Epithelial cell of esophagus (primary cell): Measurements from ENCODE around the gene ENDOU.

Experiments used
- DNase-seq: peaks from one replicate; pipeline ENCODE4 v3.0.0; 2010; ENCODE audit warnings: low read depth
- H3K4me3 ChIP-seq: 2 replicates; pipeline ENCODE4 v1.5.1; 2011; ENCODE audit warnings: mild to moderate bottlenecking, low read length, control low read depth
- TF ChIP-seq, protein P1 (sequence below): IDR thresholded peaks from 2 replicates; pipeline ENCODE4 v1.5.1; 2011; ENCODE audit warnings: low read depth, mild to moderate bottlenecking, low read length, control low read depth, inconsistent platforms; ENCODE audit not compliant: insufficient read depth; ENCODE audit errors: missing control alignments

ENDOU gene

DNA sequence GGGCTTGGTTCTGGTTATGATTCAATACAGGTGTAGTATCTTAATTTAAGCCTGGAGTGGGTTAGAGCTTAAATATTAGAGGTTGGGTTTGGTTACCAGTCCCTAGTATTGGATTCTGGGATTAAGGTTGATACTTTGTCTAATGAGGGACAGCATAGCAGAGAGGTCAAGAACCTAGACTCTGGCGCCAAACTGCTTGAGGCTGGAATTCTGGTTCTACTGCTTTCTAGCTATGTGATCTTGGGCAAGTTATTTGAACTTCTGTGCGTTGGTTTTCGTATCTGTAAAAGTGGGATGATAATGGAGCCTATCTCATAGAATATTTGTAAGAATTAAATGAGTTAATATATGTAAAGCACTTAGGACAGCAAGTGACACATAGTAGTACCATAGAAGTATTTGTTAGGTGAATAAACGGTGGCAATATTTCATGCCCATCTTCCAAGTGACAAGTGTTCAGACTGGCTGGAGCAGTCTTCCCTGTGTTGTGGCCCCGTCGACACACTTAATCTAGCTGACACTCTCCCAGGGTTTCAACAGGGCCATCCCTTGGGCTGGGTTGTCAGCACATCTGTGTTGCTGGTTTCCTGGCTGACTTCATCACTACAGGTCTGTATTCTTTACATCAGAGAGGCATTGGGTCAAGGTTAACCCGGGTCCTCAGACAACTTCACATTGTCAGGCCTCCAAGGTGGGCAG is 3.0 kb downstream of the ENDOU start:
- DNase-seq, result no peak
- TF ChIP-seq, protein P1, sequence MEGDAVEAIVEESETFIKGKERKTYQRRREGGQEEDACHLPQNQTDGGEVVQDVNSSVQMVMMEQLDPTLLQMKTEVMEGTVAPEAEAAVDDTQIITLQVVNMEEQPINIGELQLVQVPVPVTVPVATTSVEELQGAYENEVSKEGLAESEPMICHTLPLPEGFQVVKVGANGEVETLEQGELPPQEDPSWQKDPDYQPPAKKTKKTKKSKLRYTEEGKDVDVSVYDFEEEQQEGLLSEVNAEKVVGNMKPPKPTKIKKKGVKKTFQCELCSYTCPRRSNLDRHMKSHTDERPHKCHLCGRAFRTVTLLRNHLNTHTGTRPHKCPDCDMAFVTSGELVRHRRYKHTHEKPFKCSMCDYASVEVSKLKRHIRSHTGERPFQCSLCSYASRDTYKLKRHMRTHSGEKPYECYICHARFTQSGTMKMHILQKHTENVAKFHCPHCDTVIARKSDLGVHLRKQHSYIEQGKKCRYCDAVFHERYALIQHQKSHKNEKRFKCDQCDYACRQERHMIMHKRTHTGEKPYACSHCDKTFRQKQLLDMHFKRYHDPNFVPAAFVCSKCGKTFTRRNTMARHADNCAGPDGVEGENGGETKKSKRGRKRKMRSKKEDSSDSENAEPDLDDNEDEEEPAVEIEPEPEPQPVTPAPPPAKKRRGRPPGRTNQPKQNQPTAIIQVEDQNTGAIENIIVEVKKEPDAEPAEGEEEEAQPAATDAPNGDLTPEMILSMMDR, result no peak
- H3K4me3 ChIP-seq, result no peak overlapping the region

DNA sequence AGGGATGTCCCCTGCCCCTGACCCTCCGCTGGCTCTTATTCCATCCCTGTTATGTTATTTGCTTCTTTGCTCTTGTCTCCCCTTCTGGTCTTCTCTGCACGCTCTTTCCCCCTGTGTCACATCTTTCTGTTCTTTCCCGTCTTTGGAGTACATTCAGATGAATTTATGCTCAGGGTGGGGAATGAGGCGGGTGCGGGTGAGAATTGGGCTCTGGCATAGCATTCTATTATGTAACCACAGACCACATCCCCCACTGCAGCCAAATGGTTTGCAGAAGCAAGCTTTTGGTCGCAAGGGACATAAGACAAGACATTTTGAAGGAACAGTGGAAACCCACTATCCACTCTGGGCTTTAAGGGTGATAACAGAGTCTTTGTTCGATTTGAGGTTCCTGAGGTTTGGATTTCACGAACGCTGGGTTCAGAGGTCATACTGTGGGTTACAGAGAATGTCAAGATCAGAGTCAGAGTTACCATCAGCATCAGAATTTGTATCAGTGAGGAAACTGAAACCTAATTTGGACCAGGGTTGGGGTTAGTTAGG is 3.8 kb downstream of the ENDOU start:
- no peak for DNase-seq
- H3K4me3 ChIP-seq, result no peak overlapping the region
- TF ChIP-seq, protein P1, result no peak

DNA sequence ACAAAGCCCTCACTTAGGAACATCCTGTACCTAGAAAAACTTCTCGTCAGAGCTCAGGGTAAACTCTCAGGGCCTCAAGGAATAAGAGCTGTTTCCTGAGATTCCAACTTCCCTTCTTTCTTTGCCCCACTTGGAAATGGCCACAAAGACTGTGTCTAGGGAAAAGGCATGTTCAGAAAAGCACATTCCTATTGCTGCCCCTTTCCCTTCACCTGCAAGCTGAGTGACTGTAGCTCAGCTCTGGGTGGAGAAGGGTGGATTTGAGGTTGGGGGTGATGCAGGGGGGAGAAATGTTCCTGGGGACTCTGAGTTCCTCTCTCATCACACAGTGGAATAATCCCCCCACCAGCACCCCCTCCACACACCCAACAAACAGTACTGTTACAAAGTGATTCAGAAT is 6.8 kb downstream of the ENDOU start:
- no peak overlapping the region for H3K4me3 ChIP-seq
- TF ChIP-seq, protein P1, result no peak
- no peak for DNase-seq

DNA sequence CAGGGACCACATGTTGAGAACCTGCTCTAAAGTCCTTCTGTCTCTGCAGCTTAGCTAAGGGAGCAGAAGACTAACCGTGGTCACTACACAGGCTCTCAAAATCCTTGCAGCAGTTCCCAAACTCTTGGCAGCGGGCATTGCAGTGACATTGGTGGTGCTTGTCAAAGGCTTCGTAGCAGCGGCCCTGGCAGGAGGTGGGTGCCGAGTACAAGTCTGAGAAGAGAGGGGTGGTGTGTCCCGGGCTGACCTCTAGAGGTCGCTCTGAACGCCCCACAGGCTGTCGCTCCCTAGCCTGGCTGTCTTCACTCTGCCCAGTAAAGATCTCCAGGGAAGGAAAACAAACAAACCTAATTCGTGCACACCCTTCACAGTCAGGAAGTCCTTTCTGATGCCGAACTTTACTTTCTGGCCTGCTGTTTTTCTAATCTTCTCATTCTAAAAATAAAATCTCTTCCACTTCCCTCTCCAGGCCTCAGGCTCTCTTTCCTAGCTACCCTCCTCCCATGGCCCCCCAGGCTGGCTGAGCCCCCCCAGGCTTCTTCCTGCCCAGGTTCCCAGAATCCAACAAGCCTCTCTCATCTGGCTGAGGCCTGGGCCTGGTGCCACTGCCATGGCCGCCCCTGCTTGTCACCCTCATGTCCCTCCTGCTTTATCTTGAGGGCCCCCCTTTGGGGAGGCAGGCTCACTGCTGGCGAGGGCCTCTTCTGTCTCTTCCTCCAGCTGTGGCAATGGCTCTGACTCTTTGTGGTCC is 7.7 kb downstream of the ENDOU start:
- peak; percentile 65 for DNase-seq
- TF ChIP-seq, protein P1, result peak; percentile 68
- no peak overlapping the region for H3K4me3 ChIP-seq

DNA sequence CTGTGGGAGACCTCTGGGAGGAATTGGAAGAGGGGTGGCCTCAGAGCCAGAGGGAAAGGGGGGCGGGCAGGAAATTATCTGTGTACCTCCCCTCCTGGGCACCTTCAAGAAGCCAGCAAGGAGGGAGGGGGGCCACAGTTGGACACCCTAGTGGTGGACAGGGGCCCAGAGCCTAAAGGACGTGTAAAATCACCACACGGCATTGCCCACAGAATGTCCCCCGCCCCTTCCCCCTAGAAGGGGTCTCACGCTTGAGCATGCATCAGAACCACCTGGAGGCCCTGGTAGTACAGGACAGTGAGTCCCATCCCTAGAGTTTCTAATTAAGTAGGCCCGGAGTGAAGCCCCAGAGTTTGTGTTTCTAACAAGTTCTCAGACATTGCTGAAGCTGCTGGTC is 8.2 kb downstream of the ENDOU start:
- TF ChIP-seq, protein P1, result no peak
- no peak for DNase-seq
- no peak overlapping the region for H3K4me3 ChIP-seq

DNA sequence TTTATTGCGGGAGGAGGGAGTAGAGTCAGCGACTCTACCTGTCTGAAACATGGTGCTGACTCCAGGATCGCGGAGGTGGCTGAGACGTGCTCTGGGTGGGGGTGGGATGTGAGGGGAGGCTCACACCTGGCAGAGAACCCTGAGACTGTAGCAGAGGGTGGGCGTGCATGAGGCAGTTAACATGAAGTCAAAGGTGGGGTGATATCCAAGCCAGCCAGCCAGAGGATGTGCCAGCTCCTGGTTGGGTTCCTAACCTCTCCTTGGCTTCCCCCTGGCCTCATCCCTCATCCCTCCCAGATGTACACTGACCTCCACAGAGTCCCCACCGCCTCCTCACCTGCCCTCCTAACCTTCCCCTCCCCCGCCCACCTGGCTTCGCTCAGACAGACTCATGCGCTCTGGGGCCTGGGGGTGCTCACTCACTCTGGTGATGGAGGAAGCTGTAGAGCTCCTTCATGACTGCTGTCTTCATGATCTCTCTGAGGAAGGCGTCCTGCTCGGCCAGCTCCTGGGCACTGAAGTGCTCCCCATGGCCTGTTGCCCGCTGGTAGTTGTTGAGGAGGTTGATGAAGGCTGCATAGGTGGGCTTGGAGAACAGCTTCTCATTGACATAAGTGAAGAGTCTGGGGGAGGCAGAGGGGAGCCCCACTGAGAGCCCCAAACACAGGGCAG is 9.3 kb downstream of the ENDOU start:
- H3K4me3 ChIP-seq, result no peak overlapping the region
- no peak for DNase-seq
- TF ChIP-seq, protein P1, result no peak
